Measurements from ENCODE around the gene TMEM35B.
"Not testable (repeated sequence)": the region's sequence is repeated elsewhere in the genome, so short reads cannot be mapped to it uniquely, and the experiment has no call there.

TMEM35B gene

DNA sequence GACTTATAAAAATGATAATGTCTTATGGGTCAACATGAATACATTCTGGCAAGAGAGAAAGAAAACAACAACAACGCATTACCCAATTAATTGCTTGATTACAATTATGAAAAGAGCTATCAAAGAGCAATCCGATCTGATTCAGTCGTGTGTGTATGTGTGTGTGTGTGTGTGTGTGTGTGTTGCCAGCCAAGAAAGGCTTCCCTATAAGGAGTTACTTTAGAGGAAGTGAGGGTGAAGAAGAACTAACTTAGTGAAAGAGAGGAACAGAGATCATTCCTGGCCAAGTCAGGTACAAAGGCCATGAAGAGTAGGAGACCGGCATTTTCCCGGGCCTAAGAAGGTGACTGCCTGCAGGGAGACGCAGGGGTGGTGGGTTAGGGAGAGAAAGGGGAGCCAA is 9.4 kb downstream of the TMEM35B start:
- DNase-seq (ENCODE audit: low read depth): no peak

GRCh38 chr1:34975338-34975737 is 9.8 kb downstream of the TMEM35B start:
- DNase-seq (ENCODE audit: low read depth): no peak

DNA sequence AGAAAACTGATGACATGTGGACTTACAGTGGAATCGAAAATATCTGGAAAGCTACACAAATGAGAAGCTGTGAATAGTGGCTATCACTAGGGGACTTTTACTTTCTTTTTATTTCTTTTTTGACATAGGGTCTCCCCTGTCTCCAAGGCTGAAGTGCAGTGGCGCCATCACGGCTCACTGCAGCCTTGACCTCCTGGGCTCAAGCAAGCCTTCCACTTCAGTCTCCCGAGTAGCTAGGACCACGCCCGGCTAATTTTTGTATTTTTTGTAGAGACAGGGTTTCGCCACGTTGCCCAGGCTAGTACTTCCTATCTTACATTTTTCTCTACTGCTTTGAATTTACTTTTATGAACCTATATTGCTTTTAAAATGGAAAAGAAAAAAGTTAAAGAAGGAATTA is 10.5 kb downstream of the TMEM35B start:
- DNase-seq (ENCODE audit: low read depth): no peak

- no peak for DNase-seq (ENCODE audit: low read depth)
Measured at GRCh38 chr1:34973326-34973725, 11.8 kb downstream of the TMEM35B start.

DNA sequence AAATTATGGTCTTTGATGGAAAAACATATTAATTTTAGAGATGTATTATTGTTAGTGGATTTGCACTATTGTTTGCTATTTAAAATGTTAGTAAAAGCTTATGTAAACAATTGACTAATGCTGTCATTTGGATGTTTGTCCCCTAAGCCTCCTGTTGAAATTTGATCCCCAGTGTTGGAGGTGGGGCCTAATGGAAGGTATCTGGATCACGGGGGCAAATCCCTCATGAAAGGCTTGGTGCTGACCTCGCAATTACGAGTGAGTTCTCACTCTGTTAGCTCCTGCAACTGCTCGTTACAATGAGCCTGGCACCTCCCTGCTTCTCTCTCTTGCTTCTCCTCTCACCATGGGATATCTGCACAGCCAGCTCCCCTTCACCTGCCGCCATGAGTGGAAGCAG is 14.3 kb downstream of the TMEM35B start:
- DNase-seq (ENCODE audit: low read depth): no peak

- no peak for DNase-seq (ENCODE audit: low read depth)
Measured at GRCh38 chr1:34970220-34970735, 14.9 kb downstream of the TMEM35B start.

- DNase-seq (ENCODE audit: low read depth): not testable (repeated sequence)
Measured at GRCh38 chr1:34968297-34968696, 16.9 kb downstream of the TMEM35B start.

DNA sequence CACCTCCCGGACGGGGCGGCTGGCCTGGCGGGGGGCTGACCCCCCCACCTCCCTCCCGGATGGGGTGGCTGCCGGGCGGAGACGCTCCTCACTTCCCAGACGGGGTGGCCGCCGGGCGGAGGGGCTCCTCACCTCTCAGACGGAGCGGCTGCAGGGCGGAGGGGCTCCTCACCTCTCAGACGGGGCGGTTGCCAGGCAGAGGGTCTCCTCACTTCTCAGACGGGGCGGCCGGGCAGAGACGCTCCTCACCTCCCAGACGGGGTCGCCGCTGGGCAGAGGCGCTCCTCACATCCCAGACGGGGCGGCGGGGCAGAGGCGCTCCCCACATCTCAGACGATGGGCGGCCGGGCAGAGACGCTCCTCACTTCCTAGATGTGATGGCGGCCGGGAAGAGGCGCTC is 17.5 kb downstream of the TMEM35B start:
- DNase-seq (ENCODE audit: low read depth): not testable (repeated sequence)

- no peak for DNase-seq (ENCODE audit: low read depth)
Measured at GRCh38 chr1:34965597-34965996, 19.6 kb downstream of the TMEM35B start.

GRCh38 chr1:34950428-34950827 is 34.7 kb downstream of the TMEM35B start:
- no peak for DNase-seq (ENCODE audit: low read depth)

GRCh38 chr1:34948739-34949138 is 36.4 kb downstream of the TMEM35B start:
- not testable (repeated sequence) for DNase-seq (ENCODE audit: low read depth)

GRCh38 chr1:34947641-34948314 is 37.4 kb downstream of the TMEM35B start:
- DNase-seq (ENCODE audit: low read depth): not testable (repeated sequence)

DNA sequence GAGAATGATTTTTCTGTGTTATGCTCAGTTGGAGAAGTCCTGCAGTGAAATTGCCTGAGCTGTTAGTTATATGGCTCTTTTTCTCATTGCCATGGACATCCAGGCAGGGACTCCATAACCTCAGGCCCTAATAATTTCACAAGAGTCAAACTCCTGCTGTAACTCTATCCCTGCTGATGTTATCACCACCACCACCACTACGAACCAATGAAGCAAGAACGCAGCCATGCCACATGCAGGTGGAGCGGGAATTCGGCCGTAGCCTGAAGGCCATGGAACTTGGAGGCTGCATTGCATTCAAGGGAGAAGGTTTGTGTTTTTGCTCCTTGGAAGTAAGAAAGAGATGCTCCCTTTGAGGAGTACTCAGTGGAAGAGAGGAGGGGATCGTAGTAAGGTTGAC is 38.9 kb downstream of the TMEM35B start:
- no peak for DNase-seq (ENCODE audit: low read depth)

GRCh38 chr1:34941798-34942197 is 43.3 kb downstream of the TMEM35B start:
- not testable (repeated sequence) for DNase-seq (ENCODE audit: low read depth)
